Measurements from ENCODE around the gene ANKS1B. TPM values are rescaled to one million over a fixed set of nuclear protein-coding genes. Genes with fewer than 3 reads are reported as not detected.

Gene ANKS1B
- total RNA-seq, 3 donors from 2014 or later, result 0.05 to 0.56 (median 0.16) TPM

Other genes starting within 250 kb of the ANKS1B start
- gene BLTP3B, start 157.9 kb upstream of the ANKS1B start, total RNA-seq, result 10 to 100 TPM; 52.2 to 56.3 (median 54.6) TPM
- 10 to 100 TPM; 23.2 to 26.3 (median 26.2) TPM for gene ACTR6, start 215.9 kb upstream of the ANKS1B start, total RNA-seq